Keratinocyte (primary cell): ENCODE measurements around the gene HOMEZ. TPM values are rescaled to one million over a fixed set of nuclear protein-coding genes. Genes with fewer than 3 reads are reported as not detected.

Source experiments
- DNase-seq: peaks from one replicate; pipeline ENCODE4 v3.0.0-alpha.2; 2011; ENCODE audit warnings: low read depth, missing footprints, low spot score
- FAIRE-seq: peaks from 2 replicates; lab custom pipeline; 2011; peaks lifted over from hg19 to GRCh38; lab: Jason Lieb, UNC
- H2AFZ ChIP-seq: 2 replicates; pipeline ENCODE4 v1.6.0; 2012; ENCODE audit warnings: low read length, control low read depth, inconsistent platforms; ENCODE audit not compliant: control insufficient read depth
- H3K27ac ChIP-seq: 2 replicates; pipeline ENCODE4 v1.5.1; 2011; ENCODE audit warnings: low read length; ENCODE audit not compliant: control insufficient read depth, insufficient read depth
- H3K27me3 ChIP-seq: 3 replicates; pipeline ENCODE4 v1.6.0; 2011; ENCODE audit warnings: low read length; ENCODE audit not compliant: control insufficient read depth, insufficient read depth; ENCODE audit errors: extremely low read depth
- H3K36me3 ChIP-seq, 2 experiments: 2 replicates in 1 of 2; 3 replicates in 1 of 2; pipeline ENCODE4 v1.5.1; 2011; ENCODE audit warnings: low read length in 2 of 2, mild to moderate bottlenecking in 1 of 2; ENCODE audit not compliant: control insufficient read depth in 2 of 2, insufficient read depth in 2 of 2; ENCODE audit errors: extremely low read depth in 1 of 2
- H3K4me1 ChIP-seq: 3 replicates; pipeline ENCODE4 v1.5.1; 2011; ENCODE audit warnings: low read length; ENCODE audit not compliant: control insufficient read depth, insufficient read depth; ENCODE audit errors: extremely low read depth
- H3K4me2 ChIP-seq: 3 replicates; pipeline ENCODE4 v1.6.0; 2011; ENCODE audit warnings: low read depth, low read length; ENCODE audit not compliant: control insufficient read depth, insufficient read depth; ENCODE audit errors: extremely low read depth
- H3K4me3 ChIP-seq, 3 experiments: fragments of 200-600 bp in 1 of 3; sonication (generic) in 1 of 3; 2 replicates in 2 of 3; 3 replicates in 1 of 3; pipeline ENCODE4 v1.5.1; 2011 to 2016; ENCODE audit warnings: low read length in 3 of 3, mild to moderate bottlenecking in 3 of 3, control low read depth in 2 of 3, inconsistent platforms in 1 of 3, low read depth in 1 of 3, mixed read lengths in 1 of 3, mixed run types in 1 of 3, moderate library complexity in 1 of 3; ENCODE audit not compliant: control insufficient read depth in 2 of 3, insufficient read depth in 2 of 3; ENCODE audit errors: extremely low read depth in 1 of 3
- H3K79me2 ChIP-seq: 2 replicates; pipeline ENCODE4 v1.6.0; 2012; ENCODE audit warnings: low read length; ENCODE audit not compliant: control insufficient read depth, insufficient read depth
- H3K9ac ChIP-seq: 3 replicates; pipeline ENCODE4 v1.6.0; 2011; ENCODE audit warnings: low read length; ENCODE audit not compliant: control insufficient read depth, insufficient read depth; ENCODE audit errors: extremely low read depth
- H3K9me1 ChIP-seq: 3 replicates; pipeline ENCODE4 v1.6.0; 2011; ENCODE audit warnings: low read length; ENCODE audit not compliant: control insufficient read depth, insufficient read depth; ENCODE audit errors: extremely low read depth
- H3K9me3 ChIP-seq: 2 replicates; pipeline ENCODE4 v1.5.1; 2012; ENCODE audit warnings: low read depth, low read length; ENCODE audit not compliant: control insufficient read depth
- H4K20me1 ChIP-seq: 3 replicates; pipeline ENCODE4 v1.6.0; 2011; ENCODE audit warnings: low read length; ENCODE audit not compliant: control insufficient read depth, insufficient read depth; ENCODE audit errors: extremely low read depth
- CTCF ChIP-seq, 3 experiments: IDR thresholded peaks in 1 of 3; conservative IDR thresholded peaks in 1 of 3; optimal IDR thresholded peaks in 1 of 3; 2 replicates in 2 of 3; 3 replicates in 1 of 3; pipeline versions ENCODE3 to v1.5.1; 2011; ENCODE audit warnings: low read length in 3 of 3, mild to moderate bottlenecking in 3 of 3, moderate library complexity in 2 of 3, control low read depth in 1 of 3, inconsistent platforms in 1 of 3; ENCODE audit not compliant: insufficient read depth in 2 of 3; ENCODE audit errors: extremely low read depth in 1 of 3
- EZH2 ChIP-seq: IDR thresholded peaks from one replicate; pipeline ENCODE4 v1.6.1; 2012; ENCODE audit warnings: inconsistent platforms, mild to moderate bottlenecking, low read length, moderate library complexity
- dilution Hi-C: fragments of 300-500 bp; cut with MboI; formaldehyde crosslinking; loops from one replicate; pipeline ENCODE4 v1.7.0; 2020; ENCODE audit warnings: low sequenced_read_pairs; ENCODE audit not compliant: extremely low pct_ligation_motif_present
- polyA plus RNA-seq, 5 experiments: library from polyadenylated mRNA; depleted of rRNA in 3 of 5; stranded (reverse) in 3 of 5; stranded (forward) in 1 of 5; unstranded in 1 of 5; fragments of >200 nt; gene quantifications; 1 replicate in 1 of 5; 2 replicates in 3 of 5; 3 replicates in 1 of 5; pipeline versions ENCODE4 v1.2.1 to v1.2.3, GENCODE V29; 2011 to 2012; ENCODE audit warnings: missing spikeins in 2 of 5, low read depth in 1 of 5, low replicate concordance in 1 of 5

HOMEZ gene
- polyA plus RNA-seq, 1 donor (not counting 4 experiments of a cell fraction or from before 2014, with no cell fraction given) = 31.9 TPM

GRCh38 chr14:23307687-23308644, 22.0 kb upstream of the HOMEZ start:
- DNase-seq (no peak), FAIRE-seq (peak; percentile 66)
- H2AFZ ChIP-seq = no peak overlapping the region
- H3K4me3 ChIP-seq = peak overlapping the region; percentile 81 to 92 (median 90)
- dilution Hi-C loops = no loop called here
- peaks cover 4% of the 10 kb centered on the region for H3K9me1 ChIP-seq
- TF ChIP-seq EZH2 (no peak), CTCF (optimal IDR thresholded peaks at IDR 0.05 in 1 of 3, IDR thresholded peaks at IDR 0.05 in 1 of 3, conservative IDR thresholded peaks at IDR 0.05 in 1 of 3; ENCODE audit: extremely low read depth in 1 of 3, insufficient read depth in 2 of 3, low read length in 3 of 3) (no peak)
- peak overlapping the region; percentile 86 for H3K4me2 ChIP-seq
- H3K9me3 ChIP-seq = no peaks in the 10 kb centered on the region
- peaks cover 34% of the 10 kb centered on the region for H3K4me1 ChIP-seq
- H4K20me1 ChIP-seq = peaks cover 5% of the 10 kb centered on the region
- H3K27ac ChIP-seq = peak overlapping the region; percentile 92
- H3K79me2 ChIP-seq = peaks cover 56% of the 10 kb centered on the region
- H3K9ac ChIP-seq = peak overlapping the region; percentile 98
- H3K27me3 ChIP-seq = no peaks in the 10 kb centered on the region
- peaks cover 25 to 34% of the 10 kb centered on the region in 2 experiments for H3K36me3 ChIP-seq

GRCh38 chr14:23307146-23307530, 21.2 kb upstream of the HOMEZ start:
- Histone ChIP-seq H3K4me2 (peak overlapping the region; percentile 86), H2AFZ (no peak overlapping the region), H3K36me3 (peaks cover 25 to 32% of the 10 kb centered on the region in 2 experiments), H3K9me1 (peaks cover 4% of the 10 kb centered on the region), H3K27ac (peak overlapping the region; percentile 92), H3K4me3 (peak overlapping the region; percentile 81 to 92 (median 90)), H3K4me1 (peaks cover 38% of the 10 kb centered on the region), H3K9me3 (no peaks in the 10 kb centered on the region), H3K79me2 (peaks cover 51% of the 10 kb centered on the region), H3K9ac (peak overlapping the region; percentile 98), H4K20me1 (peaks cover 5% of the 10 kb centered on the region), H3K27me3 (no peaks in the 10 kb centered on the region)
- TF ChIP-seq EZH2 = no peak
- TF ChIP-seq CTCF (optimal IDR thresholded peaks at IDR 0.05 in 1 of 3, IDR thresholded peaks at IDR 0.05 in 1 of 3, conservative IDR thresholded peaks at IDR 0.05 in 1 of 3; ENCODE audit: extremely low read depth in 1 of 3, insufficient read depth in 2 of 3, low read length in 3 of 3) = no peak
- FAIRE-seq = no peak
- DNase-seq = no peak
- dilution Hi-C loops = no loop called here
